Left cardiac atrium (tissue), 4 donors: ENCODE data around the gene PARD6A. TPM values are rescaled to one million over a fixed set of nuclear protein-coding genes. Genes with fewer than 3 reads are reported as not detected.

Source experiments
- ATAC-seq, 2 donors: fragments of 200-7000 bp; cut with Tn5 transposase; one replicate each; pipeline ENCODE4 v1.9.1; 2020; ENCODE audit warnings: mild to moderate bottlenecking in 2 of 2, moderate library complexity in 2 of 2
- DNase-seq: peaks from one replicate; pipeline ENCODE4 v3.0.0-alpha.2; 2020
- intact Hi-C, 2 donors: fragments of 100-400 bp; cut with DNase I; formaldehyde crosslinking; loops; one replicate each; pipeline versions ENCODE4 v1.14.1 to v1.15.1; 2022 to 2023
- total RNA-seq, 2 donors: library from RNA; stranded (reverse); fragmentation: NEBNext Ultra II Directional; extraction: Animal tissue kit (Norgen Biotek cat#: 25700); gene quantifications; one replicate each; pipeline ENCODE4 v1.2.1, GENCODE V29; 2021
- donor health status: DM: no; HTN: yes; CAD: no.
- donor health status: DM: no; HTN: yes; CAD: no; lungs with severe emphysema.
- donor health status: DM: yes; HTN: yes; CAD: no.
- donor health status: Dilated cardiomyopathy.

Gene PARD6A
- total RNA-seq, 2 donors from 2014 or later, result 2.5 to 4.8 TPM

GRCh38 chr16:67663877-67664222 lies 3.1 kb downstream of the PARD6A start:
- intact Hi-C loops, result loop anchor here in 1 of 2 donors (10.0 kb wide), 1 partner anchor 139 kb away; the partner anchor contains the start of gene RIPOR1
- no peak for DNase-seq
- no peak for ATAC-seq

- intact Hi-C loops, result loop anchor here in 1 of 2 donors (10.0 kb wide), 1 partner anchor 139 kb away; the partner anchor contains the start of gene RIPOR1
- DNase-seq (no peak), ATAC-seq (no peak)
Observed at GRCh38 chr16:67664258-67664657, 3.5 kb downstream of the PARD6A start.

GRCh38 chr16:67664871-67665270 lies 4.1 kb downstream of the PARD6A start:
- intact Hi-C loops, result loop anchor here in 1 of 2 donors (10.0 kb wide), 1 partner anchor 140 kb away; the partner anchor contains the start of gene RIPOR1
- no peak for DNase-seq

GRCh38 chr16:67665598-67665997 lies 4.8 kb downstream of the PARD6A start:
- ATAC-seq (no peak), DNase-seq (no peak)
- intact Hi-C loops, result loop anchor here in 1 of 2 donors (10.0 kb wide), 1 partner anchor 141 kb away; the partner anchor contains the start of gene RIPOR1

More at GRCh38 chr16:67664871-67665270, 4.1 kb downstream of the PARD6A start:
- no peak for ATAC-seq

- intact Hi-C loops, result loop anchor here in 1 of 2 donors (10.0 kb wide), 1 partner anchor 141 kb away; the partner anchor contains the start of gene RIPOR1
- no peak for DNase-seq
- ATAC-seq, result peak; percentile 12 to 21
Observed at GRCh38 chr16:67666032-67666551, 5.3 kb downstream of the PARD6A start.

- peak; percentile 80 to 85 for ATAC-seq
Observed at GRCh38 chr16:67666559-67667452, 6.0 kb downstream of the PARD6A start, which contains the start of the genes C16orf86 and ENKD1. C16orf86 (plus strand) TSS chr16:67666814; CDS start chr16:67666971, 157 bp downstream. ENKD1 (minus strand) TSS chr16:67666750; CDS start chr16:67666442, 308 bp downstream.

GRCh38 chr16:67667453-67667816 lies 6.7 kb downstream of the PARD6A start:
- DNase-seq, result peak; percentile 27
- intact Hi-C loops, result loop anchor here in 1 of 2 donors (10.0 kb wide), 1 partner anchor 143 kb away; the partner anchor contains the start of gene RIPOR1
- ATAC-seq, result no peak

More at GRCh38 chr16:67666559-67667452, 6.0 kb downstream of the PARD6A start, which contains the start of the genes C16orf86 and ENKD1:
- intact Hi-C loops, result loop anchor here in 1 of 2 donors (10.0 kb wide), 1 partner anchor 142 kb away; the partner anchor contains the start of gene RIPOR1
- DNase-seq, result peak; percentile 90

- ATAC-seq (peak; percentile 84 to 88), DNase-seq (peak; percentile 89)
- intact Hi-C loops, result loop anchor here (2.0 to 10.0 kb wide), 2 partner anchors 143 to 147 kb away; partner anchors contain the start of gene RIPOR1 (in 1 of the 2)
Observed at GRCh38 chr16:67667817-67668494, 7.2 kb downstream of the PARD6A start.

GRCh38 chr16:67668495-67669157 lies 7.9 kb downstream of the PARD6A start:
- intact Hi-C loops, result loop anchor here (2.0 to 10.0 kb wide), 2 partner anchors 144 to 148 kb away; partner anchors contain the start of gene RIPOR1 (in 1 of the 2)
- no peak for DNase-seq
- ATAC-seq, result no peak

- ATAC-seq (no peak), DNase-seq (no peak)
- intact Hi-C loops, result loop anchor here (2.0 to 10.0 kb wide), 6 partner anchors 53 to 255 kb away; partner anchors contain the start of genes RANBP10 (in 1 of the 2), RIPOR1 (in 1 of the 2) and TSNAXIP1 (in 1 of the 2)
Observed at GRCh38 chr16:67669499-67670101, 8.8 kb downstream of the PARD6A start.

GRCh38 chr16:67672306-67672705 lies 11.5 kb downstream of the PARD6A start:
- DNase-seq (no peak), ATAC-seq (no peak)
- intact Hi-C loops, result loop anchor here (5.0 to 10.0 kb wide), 4 partner anchors 50 to 252 kb away; partner anchors contain the start of genes RANBP10 (in 1 of the 2) and TSNAXIP1 (in 1 of the 2)

- intact Hi-C loops, result loop anchor here (5.0 to 10.0 kb wide), 4 partner anchors 49 to 252 kb away; partner anchors contain the start of genes RANBP10 (in 1 of the 2) and TSNAXIP1 (in 1 of the 2)
- peak; percentile 47 to 50 for ATAC-seq
- DNase-seq, result peak; percentile 72
Observed at GRCh38 chr16:67672739-67673662, 12.2 kb downstream of the PARD6A start.

GRCh38 chr16:67673712-67674580 lies 13.2 kb downstream of the PARD6A start:
- ATAC-seq, result peak; percentile 59 to 69
- intact Hi-C loops, result loop anchor here (5.0 to 10.0 kb wide), 4 partner anchors 48 to 251 kb away; partner anchors contain the start of genes RANBP10 (in 1 of the 2) and TSNAXIP1 (in 1 of the 2)
- peak; percentile 81 for DNase-seq

GRCh38 chr16:67674851-67675578 lies 14.3 kb downstream of the PARD6A start:
- ATAC-seq (peak in 1 of 2 donors; percentile 33), DNase-seq (no peak)
- intact Hi-C loops, result loop anchor here (5.0 to 10.0 kb wide), 4 partner anchors 47 to 250 kb away; partner anchors contain the start of genes RANBP10 (in 1 of the 2) and TSNAXIP1 (in 1 of the 2)
